ENCODE data around the gene PSTK. TPM values are rescaled to one million over a fixed set of nuclear protein-coding genes. Genes with fewer than 3 reads are reported as not detected.

The PSTK gene
- total and polyA plus RNA-seq, 9 of the 15 experiments (the other 6 are each of a cell fraction or from before 2014, with no cell fraction given): 13.2 to 49.7 (median 18.9) TPM

- TF ChIP-seq C11orf30 (IDR thresholded peaks at IDR 0.05; ENCODE audit: low read depth): peak; percentile 75
- TF ChIP-seq POLR2AphosphoS5 (IDR thresholded peaks at IDR 0.05; ENCODE audit: control insufficient read depth, insufficient read depth, low read depth, low read length): peak; percentile 60
- TF ChIP-seq ID3 (CRISPR knock-in tag; IDR thresholded peaks at IDR 0.05): no peak
- 0 out of 2 replicates have a peak, but pooled peaks have one; percentile 2 for TF ChIP-seq ID3 (tag; IDR thresholded peaks at IDR 0.05)
- TF ChIP-seq RBFOX2 (IDR thresholded peaks at IDR 0.05; ENCODE audit: low read depth, low read length): 0 out of 2 replicates have a peak, but pooled peaks have one; percentile 40
- TF ChIP-seq ZNF644 (tag; IDR thresholded peaks at IDR 0.05; ENCODE audit: low read depth): no peak; the same call in 1 of the 2 replicates
- TF ChIP-seq DPF2 (IDR thresholded peaks at IDR 0.05): peak; percentile 88
- TF ChIP-seq U2AF1 (optimal IDR thresholded peaks at IDR 0.05; ENCODE audit: low read depth, low read length): no peak
- no peak for TF ChIP-seq ATF4 (CRISPR knock-in tag; IDR thresholded peaks at IDR 0.05)
- peak; percentile 85 for TF ChIP-seq TAL1 (IDR thresholded peaks at IDR 0.05)
- peak; percentile 12; the same call in 1 of the 2 replicates for TF ChIP-seq VEZF1 (CRISPR knock-in tag; IDR thresholded peaks at IDR 0.05)
- TF ChIP-seq BMI1 (IDR thresholded peaks at IDR 0.05; ENCODE audit: low read length): no peak
- no peak for TF ChIP-seq NCOA1 (IDR thresholded peaks at IDR 0.05; ENCODE audit: low read depth)
- peak; percentile 48 for TF ChIP-seq FOSL1 (tag; conservative IDR thresholded peaks at IDR 0.05)
- no peak for TF ChIP-seq ATF1 (CRISPR knock-in tag; IDR thresholded peaks at IDR 0.05)
- peak; percentile 30; the same call in 1 of the 2 replicates for TF ChIP-seq ATF1 (tag; IDR thresholded peaks at IDR 0.05)
- TF ChIP-seq STAT5A (IDR thresholded peaks at IDR 0.05; ENCODE audit: borderline replicate concordance, low read length): peak; percentile 65; the same call in 1 of the 2 replicates
- no peak for TF ChIP-seq ERF (CRISPR knock-in tag; IDR thresholded peaks at IDR 0.05)
- peak; percentile 75 for TF ChIP-seq MAFG (tag; conservative IDR thresholded peaks at IDR 0.05)
- TF ChIP-seq CBFA2T2 (conservative IDR thresholded peaks at IDR 0.05): peak; percentile 75
- TF ChIP-seq HINFP (tag; conservative IDR thresholded peaks at IDR 0.05; ENCODE audit: low read depth): no peak
- no peak for TF ChIP-seq ARID3A (IDR thresholded peaks at IDR 0.05; ENCODE audit: borderline replicate concordance, low read depth, low read length)
- peak; percentile 48 for TF ChIP-seq RFX1 (IDR thresholded peaks at IDR 0.05)
- peak; percentile 63; the same call in 1 of the 2 replicates for TF ChIP-seq SMARCE1 (IDR thresholded peaks at IDR 0.05)
Measured at GRCh38 chr10:122931088-122931906, 48.9 kb upstream of the PSTK start (continued).

All from K562 (cell line).